GM19463 (cell line): ENCODE data around the gene TMC1.
A peak's percentile ranks its signal among the peaks of the same experiment; 100 is the strongest.

Experiments
- ATAC-seq: cut with Tn5 transposase; IDR thresholded peaks from one replicate; pipeline ENCODE4 v1.9.1; 2021; ENCODE audit warnings: mild to moderate bottlenecking, moderate library complexity; ENCODE audit not compliant: unreplicated experiment

The TMC1 gene

GRCh38 chr9:72665421-72665820, 144.0 kb downstream of the TMC1 start:
- no peak for ATAC-seq

DNA sequence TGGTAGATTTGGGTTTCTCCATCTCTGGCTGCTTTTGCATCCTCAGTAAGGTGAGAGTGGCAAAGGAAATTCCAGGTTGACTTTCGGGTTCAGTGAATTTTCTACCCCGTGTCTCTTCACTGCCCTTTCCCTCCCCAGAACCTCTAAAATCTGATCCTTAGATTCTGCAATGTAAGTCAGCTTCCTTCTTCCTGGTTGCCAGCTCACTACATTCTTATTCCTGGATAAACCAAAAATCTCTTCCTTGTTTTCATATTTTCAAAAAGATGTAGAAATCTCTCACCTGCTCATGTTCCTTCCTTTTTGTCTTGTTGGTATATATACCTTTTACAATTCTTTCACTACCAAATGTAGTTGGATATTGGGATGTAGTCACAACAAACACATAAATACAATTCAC, 145.8 kb downstream of the TMC1 start:
- no peak for ATAC-seq

GRCh38 chr9:72674961-72675360, 153.6 kb downstream of the TMC1 start:
- ATAC-seq = no peak

GRCh38 chr9:72675586-72675985, 154.2 kb downstream of the TMC1 start:
- ATAC-seq = no peak

GRCh38 chr9:72680593-72681282, 159.3 kb downstream of the TMC1 start:
- no peak for ATAC-seq

GRCh38 chr9:72681283-72681630, 159.8 kb downstream of the TMC1 start:
- no peak for ATAC-seq

- ATAC-seq = no peak
Observed at GRCh38 chr9:72684615-72685014, 163.2 kb downstream of the TMC1 start.

GRCh38 chr9:72685911-72686310, 164.5 kb downstream of the TMC1 start:
- no peak for ATAC-seq

DNA sequence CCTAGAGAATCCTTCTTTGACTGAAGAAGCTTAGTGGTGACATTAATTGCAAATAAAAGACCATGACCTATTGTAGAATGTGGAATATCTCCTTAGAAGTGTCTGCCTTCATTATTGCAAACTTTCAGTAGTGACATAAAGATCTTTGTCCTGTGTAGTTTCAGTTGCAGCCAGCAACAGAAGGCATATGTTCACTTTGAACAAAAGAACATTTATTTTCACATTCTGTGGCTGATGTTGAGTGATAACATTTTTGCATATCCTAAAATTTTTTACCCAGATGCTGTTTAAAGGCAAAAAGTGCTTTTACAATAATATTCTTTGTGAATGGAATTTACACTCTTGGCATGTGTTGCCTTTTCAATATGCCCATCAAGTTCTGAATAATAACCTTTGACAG, 165.9 kb downstream of the TMC1 start:
- ATAC-seq = no peak

DNA sequence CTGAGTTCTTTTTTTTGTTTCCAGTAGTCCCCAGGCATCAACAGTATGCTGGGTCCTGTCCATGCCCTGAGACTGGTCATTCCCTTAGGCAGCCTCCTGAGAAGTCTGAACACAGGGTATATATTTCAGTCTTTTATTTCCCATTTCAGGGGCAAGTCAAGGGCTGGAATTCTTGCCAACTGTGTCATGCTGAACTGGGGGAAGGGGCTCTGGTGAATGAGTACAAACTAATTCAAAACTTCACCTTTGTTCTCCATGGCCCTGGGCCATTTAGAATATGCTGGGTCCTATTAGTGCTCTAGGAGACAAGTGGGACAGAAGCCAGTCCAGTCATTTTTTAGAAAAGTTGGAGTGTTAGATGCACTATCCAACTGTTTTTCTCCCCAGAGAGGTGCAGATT, 170.3 kb downstream of the TMC1 start:
- ATAC-seq = no peak

DNA sequence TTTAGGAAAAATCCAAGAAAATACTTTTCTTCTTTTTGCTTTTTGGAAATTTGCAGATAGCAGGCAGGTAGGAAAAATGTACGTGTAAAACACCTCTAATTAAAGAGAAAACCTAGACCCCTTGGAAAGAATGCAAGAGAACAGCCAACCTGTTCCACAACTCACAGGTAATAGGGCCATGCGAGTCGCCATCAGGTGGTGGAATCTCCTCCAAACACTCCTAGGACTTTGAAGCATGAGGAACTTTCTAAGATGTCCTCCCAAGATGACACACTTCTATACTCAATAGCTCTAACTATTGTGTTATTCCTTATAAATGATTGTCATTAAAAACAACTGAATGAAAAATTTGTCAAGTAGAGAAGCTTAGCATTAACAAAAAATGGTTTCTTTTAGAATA, 174.0 kb downstream of the TMC1 start:
- no peak for ATAC-seq

DNA sequence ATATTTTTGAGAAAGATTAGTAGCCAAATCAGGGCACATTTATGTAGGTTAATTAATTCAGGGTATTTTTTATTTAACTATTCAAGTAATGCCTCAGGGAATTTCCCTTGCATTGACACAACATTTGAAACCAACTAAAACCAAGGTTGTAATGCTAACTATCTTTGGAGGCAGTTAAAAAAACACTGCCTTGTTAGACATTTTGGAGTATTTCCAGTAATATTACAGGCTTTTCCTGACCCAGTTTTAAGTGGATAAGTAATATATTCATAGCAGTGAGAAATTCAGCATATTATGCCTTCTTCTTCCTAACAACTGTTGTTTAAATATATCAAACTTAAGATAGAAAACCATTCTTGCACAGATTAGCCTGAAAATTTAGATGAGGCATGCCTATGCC, 175.1 kb downstream of the TMC1 start:
- ATAC-seq = no peak

DNA sequence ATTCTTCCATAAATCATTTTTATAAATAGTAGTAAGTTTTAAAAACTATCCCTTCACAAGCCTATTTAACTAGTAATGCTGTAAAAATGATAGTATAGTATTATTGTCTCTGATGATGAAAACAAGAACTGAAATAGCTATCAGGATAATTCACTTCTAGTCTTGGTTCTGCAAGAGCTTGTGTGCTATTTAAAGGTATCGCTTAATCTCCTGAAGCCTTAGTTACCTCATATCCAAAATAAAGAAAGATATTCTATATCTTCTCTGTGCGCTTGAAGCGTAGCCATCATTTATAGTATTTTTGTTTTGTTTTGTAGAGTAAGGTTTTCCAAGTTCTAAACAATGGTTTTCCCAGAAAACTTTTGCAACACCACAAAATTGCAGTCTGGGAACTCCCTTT, 180.1 kb downstream of the TMC1 start:
- ATAC-seq = no peak

DNA sequence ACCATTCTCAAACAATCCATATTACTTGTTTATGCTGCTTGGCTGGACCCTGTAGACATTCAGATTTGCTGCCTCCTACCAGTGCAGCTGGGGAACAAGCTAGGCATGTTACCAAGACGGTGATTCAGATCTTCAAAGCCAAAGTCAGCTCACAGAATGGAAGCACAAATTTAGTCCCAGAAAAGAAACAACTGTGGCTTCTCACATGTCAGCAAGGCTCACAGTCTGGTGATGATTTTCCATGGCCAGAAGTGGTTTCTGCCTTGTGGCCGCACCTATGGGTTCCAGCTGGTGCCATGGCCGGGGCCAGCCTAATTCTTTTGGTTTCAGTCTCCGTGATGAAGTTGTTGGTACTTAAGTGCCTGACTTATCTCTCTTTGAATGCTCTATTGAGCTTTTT, 182.2 kb downstream of the TMC1 start:
- peak; percentile 55 for ATAC-seq

GRCh38 chr9:72704688-72705375, 183.4 kb downstream of the TMC1 start:
- ATAC-seq = peak; percentile 44

- no peak for ATAC-seq
Observed at GRCh38 chr9:72718503-72718902, 197.1 kb downstream of the TMC1 start.

GRCh38 chr9:72721067-72721466, 199.7 kb downstream of the TMC1 start:
- no peak for ATAC-seq

GRCh38 chr9:72726947-72727346, 205.5 kb downstream of the TMC1 start:
- ATAC-seq = no peak

GRCh38 chr9:72728031-72728770, 206.8 kb downstream of the TMC1 start:
- ATAC-seq = no peak

DNA sequence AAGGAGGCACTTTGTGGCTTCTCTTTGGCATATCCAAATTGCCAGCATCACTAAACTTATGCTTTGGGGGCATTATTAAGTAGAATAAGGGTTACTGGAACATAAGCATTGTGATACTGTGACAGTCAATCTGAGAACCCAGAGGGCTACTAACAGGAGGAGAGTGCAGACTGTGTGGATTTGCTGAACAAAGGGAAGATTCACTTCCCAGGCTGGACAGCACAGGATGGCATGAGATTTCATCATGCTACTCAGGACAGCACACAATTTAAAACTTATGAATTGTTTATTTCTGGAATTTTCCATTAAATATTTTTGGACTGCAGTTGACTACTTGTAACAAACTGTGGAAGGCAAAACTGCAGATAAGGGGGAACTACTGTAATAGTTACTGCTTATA, 212.5 kb downstream of the TMC1 start:
- no peak for ATAC-seq

- ATAC-seq = no peak
Observed at GRCh38 chr9:72734631-72735030, 213.2 kb downstream of the TMC1 start.

- ATAC-seq = no peak
Observed at GRCh38 chr9:72743836-72744235, 222.4 kb downstream of the TMC1 start.
